GM12865 (cell line): Measurements from ENCODE around the gene RAPGEF2.
A peak's percentile ranks its signal among the peaks of the same experiment; 100 is the strongest.
"Not testable (repeated sequence)": the region's sequence is repeated elsewhere in the genome, so short reads cannot be mapped to it uniquely, and the experiment has no call there.

Source experiments
- DNase-seq: peaks from one replicate; pipeline ENCODE4 v3.0.0; 2010; ENCODE audit warnings: low read depth
- H3K4me3 ChIP-seq: 2 replicates; pipeline ENCODE4 v1.5.1; 2011; ENCODE audit warnings: mild to moderate bottlenecking, low read depth, low read length, control low read depth
- CTCF ChIP-seq: IDR thresholded peaks from 2 replicates; pipeline ENCODE4 v1.5.1; 2011; ENCODE audit warnings: low read length, control low read depth, low read depth, inconsistent platforms; ENCODE audit not compliant: insufficient read depth; ENCODE audit errors: missing control alignments

Gene RAPGEF2

GRCh38 chr4:159307929-159308328 is 205.1 kb downstream of the RAPGEF2 start:
- H3K4me3 ChIP-seq, result no peak overlapping the region
- DNase-seq, result no peak
- no peak for TF ChIP-seq CTCF

DNA sequence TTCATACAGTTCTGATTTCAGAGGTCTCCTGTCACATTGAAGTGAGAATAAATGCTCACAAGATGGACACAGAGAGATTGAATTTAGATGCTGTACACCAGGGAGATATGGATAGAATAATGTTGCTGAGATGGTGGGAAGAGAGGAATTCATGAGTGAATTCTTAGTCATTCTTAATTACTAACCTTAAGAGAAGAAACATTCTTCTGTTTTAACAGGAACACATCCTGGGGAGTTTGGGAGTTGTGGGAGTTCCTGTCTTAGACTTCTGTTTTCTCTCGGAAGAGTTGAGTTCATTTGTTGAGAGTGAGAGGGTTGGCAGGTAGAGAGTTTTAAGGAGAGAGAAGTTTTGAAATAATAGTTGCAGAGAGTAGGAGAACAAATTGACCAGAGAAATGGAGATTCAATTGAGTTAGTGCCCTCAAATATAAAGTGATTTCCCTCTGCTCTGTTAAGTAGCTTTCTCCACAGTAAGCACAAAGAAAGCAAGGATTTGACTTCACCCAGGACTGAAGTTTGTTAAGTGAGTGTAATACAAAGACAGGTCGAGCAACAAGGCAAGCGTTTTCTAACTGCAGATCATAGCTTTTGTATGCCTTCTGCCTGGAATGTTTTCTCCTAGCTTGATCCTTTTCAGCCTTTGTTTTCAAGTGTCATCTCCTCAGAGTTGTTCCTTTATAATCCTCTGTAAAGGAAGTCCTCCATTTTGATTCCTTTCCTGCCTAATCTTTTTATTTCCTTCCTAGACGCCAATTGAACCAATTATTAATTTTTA is 205.9 kb downstream of the RAPGEF2 start:
- no peak for TF ChIP-seq CTCF
- DNase-seq, result no peak
- H3K4me3 ChIP-seq, result no peak overlapping the region

DNA sequence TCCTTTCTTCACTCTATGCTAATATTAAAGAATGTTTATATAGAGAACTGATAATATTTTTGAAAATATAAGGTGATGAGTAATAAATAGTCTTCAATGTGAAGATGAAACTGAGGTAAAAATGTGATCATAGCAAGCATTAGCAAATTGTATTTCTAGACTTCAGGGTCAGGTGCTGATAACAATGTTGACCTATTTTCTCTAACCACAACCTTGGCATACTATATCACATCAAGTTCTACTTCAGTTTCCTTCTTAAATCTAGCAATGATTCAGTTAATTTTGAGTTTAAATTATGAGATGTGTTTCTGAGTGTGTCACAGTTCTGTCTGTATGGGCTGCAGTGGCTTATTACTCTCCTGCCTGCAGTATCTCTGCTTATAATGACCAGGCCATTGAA is 209.4 kb downstream of the RAPGEF2 start:
- no peak for TF ChIP-seq CTCF
- H3K4me3 ChIP-seq, result no peak overlapping the region
- peak; percentile 34 for DNase-seq

DNA sequence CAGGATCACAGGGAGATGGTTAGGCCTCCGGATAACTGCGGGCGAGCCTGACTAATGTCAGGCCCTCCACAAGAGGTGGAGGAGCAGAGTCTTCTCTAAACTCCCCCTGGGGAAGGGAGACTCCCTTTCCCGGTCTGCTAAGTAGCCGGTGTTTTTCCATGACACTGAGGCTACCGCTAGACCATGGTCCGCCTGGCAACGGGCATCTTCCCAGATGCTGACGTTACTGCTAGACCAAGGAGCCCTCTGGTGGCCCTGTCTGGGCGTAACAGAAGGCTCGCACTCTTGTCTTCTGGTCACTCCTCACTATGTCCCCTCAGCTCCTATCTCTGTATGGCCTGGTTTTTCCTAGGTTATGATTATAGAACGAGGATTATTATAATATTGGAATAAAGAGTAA is 213.0 kb downstream of the RAPGEF2 start:
- DNase-seq, H3K4me3 ChIP-seq: not testable (repeated sequence)

- no peak for DNase-seq
- no peak for TF ChIP-seq CTCF
- no peak overlapping the region for H3K4me3 ChIP-seq
Measured at GRCh38 chr4:159317203-159317602, 214.3 kb downstream of the RAPGEF2 start.

- TF ChIP-seq CTCF, result no peak
- no peak overlapping the region for H3K4me3 ChIP-seq
- no peak for DNase-seq
Measured at GRCh38 chr4:159319027-159319426, 216.1 kb downstream of the RAPGEF2 start.

- DNase-seq, result no peak
- H3K4me3 ChIP-seq, result no peak overlapping the region
- no peak for TF ChIP-seq CTCF
Measured at GRCh38 chr4:159326480-159326879, 223.6 kb downstream of the RAPGEF2 start.
